WTC11 (cell line): Measurements from ENCODE around the gene EMC10.

ENCODE experiments used
- CBFB ChIP-seq: sonication (generic); formaldehyde crosslinking; IDR thresholded peaks from 2 replicates; pipeline ENCODE4 v1.8.1; 2022; ENCODE audit warnings: mild to moderate bottlenecking, low read depth, missing genetic modification reagents
- CTCF ChIP-seq: fragments of 200-600 bp; IDR thresholded peaks from 2 replicates; pipeline ENCODE4 v1.8.0; 2022; ENCODE audit warnings: antibody characterized with exemption
- JUN ChIP-seq: sonication (generic); formaldehyde crosslinking; IDR thresholded peaks from 2 replicates; pipeline ENCODE4 v1.8.0; 2023; ENCODE audit warnings: mild to moderate bottlenecking, missing genetic modification reagents
- NFE2L1 ChIP-seq: sonication (generic); formaldehyde crosslinking; IDR thresholded peaks from 2 replicates; pipeline ENCODE4 v1.8.1; 2023; ENCODE audit warnings: missing genetic modification reagents
- USF2 ChIP-seq: sonication (generic); formaldehyde crosslinking; IDR thresholded peaks from 2 replicates; pipeline ENCODE4 v1.8.1; 2023; ENCODE audit warnings: mild to moderate bottlenecking, missing genetic modification reagents, moderate library complexity
- ZNF317 ChIP-seq: sonication (generic); formaldehyde crosslinking; IDR thresholded peaks from 2 replicates; pipeline ENCODE4 v1.8.1; 2023; ENCODE audit warnings: low read depth, mild to moderate bottlenecking, moderate library complexity, missing genetic modification reagents, borderline replicate concordance
- ZNF396 ChIP-seq: fragments of 250-450 bp; sonication (Bioruptor Pico); IDR thresholded peaks from 2 replicates; pipeline ENCODE4 v1.8.0; 2021; ENCODE audit warnings: mild to moderate bottlenecking, moderate library complexity, borderline replicate concordance
- ZNF532 ChIP-seq: fragments of 250-450 bp; sonication (Bioruptor Pico); IDR thresholded peaks from 2 replicates; pipeline ENCODE4 v1.9.0; 2021; ENCODE audit warnings: mild to moderate bottlenecking, borderline replicate concordance

- no peak for TF ChIP-seq USF2
- no peak for TF ChIP-seq CTCF
- no peak for TF ChIP-seq NFE2L1 (CRISPR knock-in tag)
- no peak for TF ChIP-seq ZNF396 (CRISPR knock-in tag)
- no peak for TF ChIP-seq JUN
- TF ChIP-seq ZNF317, result no peak
- no peak for TF ChIP-seq ZNF532 (CRISPR knock-in tag)
- TF ChIP-seq CBFB (CRISPR knock-in tag), result no peak
Measured at GRCh38 chr19:50479761-50480251, 3.5 kb downstream of the EMC10 start.
